SH-SY5Y (cell line): Measurements from ENCODE around the gene POU6F2.

Experiments
- GATA2 ChIP-seq: IDR thresholded peaks from 2 replicates; pipeline ENCODE4 v1.6.1; 2011; ENCODE audit warnings: mild to moderate bottlenecking, low read depth, low read length
- GATA3 ChIP-seq: IDR thresholded peaks from 2 replicates; pipeline ENCODE4 v1.6.1; 2011; ENCODE audit warnings: low read depth, mild to moderate bottlenecking, low read length, moderate library complexity

DNA sequence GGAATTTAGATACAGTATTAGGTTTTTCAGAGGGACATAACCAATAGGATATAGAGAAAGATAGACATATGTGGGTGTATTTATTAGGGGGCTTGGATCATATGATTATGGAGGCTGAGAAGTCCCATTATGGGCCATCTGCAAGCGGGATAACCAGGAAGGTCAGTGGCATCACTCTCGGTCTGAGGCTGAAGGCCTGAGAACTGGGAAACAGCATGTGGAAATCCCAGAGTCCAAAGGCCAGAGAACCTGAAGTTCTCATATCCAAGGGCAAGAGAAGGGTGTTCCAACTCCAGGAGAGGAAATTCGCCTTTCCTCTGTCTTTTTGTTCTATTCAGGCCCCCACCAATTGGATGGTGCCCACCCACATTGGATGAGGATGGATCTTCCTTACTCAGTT is 180.7 kb downstream of the POU6F2 start:
- TF ChIP-seq GATA3 (no peak), GATA2 (no peak)
